PC-9 (cell line): ENCODE data around the gene POLDIP2. TPM values are rescaled to one million over a fixed set of nuclear protein-coding genes. Genes with fewer than 3 reads are reported as not detected.
A peak's percentile ranks its signal among the peaks of the same experiment; 100 is the strongest.

Source experiments
- BruUV-seq: library from RNA; stranded (reverse); fragments of 400-500 nt; replicated peaks from 2 replicates; lab custom pipeline; 2021; lab: Mats Ljungman, UMichigan
- CTCF ChIA-PET: fragments of 300-600 bp; sonication (Branson Sonifier 250); formaldehyde crosslinking; loops from one replicate; lab custom pipeline; 2022; ENCODE audit warnings: antibody characterized with exemption; lab: Charles Lee
- POLR2A ChIA-PET: fragments of 300-600 bp; sonication (Branson Sonifier 250); formaldehyde crosslinking; loops from one replicate; lab custom pipeline; 2022; ENCODE audit warnings: antibody characterized with exemption; ENCODE audit not compliant: unreplicated experiment; lab: Charles Lee
- DNase-seq, 2 experiments: peaks; one replicate each; pipeline versions ENCODE4 v3.0.0 to v3.0.0-alpha.2; 2015 to 2022; ENCODE audit warnings: mixed read lengths in 1 of 2
- H2AFZ ChIP-seq: fragments of 200-600 bp; sonication (generic); 2 replicates; pipeline ENCODE4 v1.8.1; 2017; ENCODE audit warnings: antibody characterized with exemption
- H3F3A ChIP-seq: fragments of 200-600 bp; sonication (generic); 2 replicates; pipeline ENCODE4 v1.8.1; 2017; ENCODE audit warnings: antibody characterized with exemption, mild to moderate bottlenecking, low read depth; ENCODE audit not compliant: insufficient read depth
- H3K27ac ChIP-seq: fragments of 200-600 bp; sonication (generic); 2 replicates; pipeline ENCODE4 v1.6.1; 2016; ENCODE audit warnings: mixed run types
- H3K27me3 ChIP-seq: fragments of 200-600 bp; sonication (generic); 2 replicates; pipeline ENCODE4 v1.6.1; 2016; ENCODE audit warnings: low read depth, mixed run types; ENCODE audit not compliant: insufficient read depth
- H3K36me3 ChIP-seq: fragments of 200-600 bp; sonication (generic); 2 replicates; pipeline ENCODE4 v1.6.1; 2016; ENCODE audit warnings: low read depth, mixed run types
- H3K4me1 ChIP-seq: fragments of 200-600 bp; sonication (generic); replicated peaks from 2 replicates; pipeline ENCODE4 v1.6.1; 2016; ENCODE audit warnings: mixed run types; ENCODE audit not compliant: insufficient read depth
- H3K4me2 ChIP-seq: fragments of 200-600 bp; sonication (generic); 2 replicates; pipeline ENCODE4 v1.6.1; 2017; ENCODE audit warnings: mixed run types
- H3K4me3 ChIP-seq: fragments of 200-600 bp; sonication (generic); 2 replicates; pipeline ENCODE4 v1.6.1; 2016; ENCODE audit warnings: mixed run types
- H3K79me2 ChIP-seq: fragments of 200-600 bp; sonication (generic); 2 replicates; pipeline ENCODE4 v1.6.1; 2017; ENCODE audit warnings: low read depth, mixed run types
- H3K9me2 ChIP-seq: fragments of 200-600 bp; sonication (generic); 2 replicates; pipeline ENCODE4 v1.8.1; 2017; ENCODE audit warnings: mild to moderate bottlenecking; ENCODE audit not compliant: insufficient read depth
- H3K9me3 ChIP-seq: fragments of 200-600 bp; sonication (generic); 2 replicates; pipeline ENCODE4 v1.8.1; 2016; ENCODE audit warnings: low read depth; ENCODE audit not compliant: insufficient read depth
- H4K20me1 ChIP-seq: fragments of 200-600 bp; sonication (generic); 2 replicates; pipeline ENCODE4 v1.8.1; 2017; ENCODE audit not compliant: insufficient read depth
- EZH2 ChIP-seq: fragments of 200-600 bp; sonication (generic); IDR thresholded peaks from 2 replicates; pipeline ENCODE4 v1.8.0; 2017; ENCODE audit warnings: antibody characterized with exemption, low read depth
- intact Hi-C: fragments of 100-400 bp; cut with micrococcal nuclease; formaldehyde crosslinking; loops from one replicate; pipeline ENCODE4 v1.10.0; 2022; ENCODE audit not compliant: unreplicated experiment
- total RNA-seq: library from RNA; stranded (reverse); gene quantifications from 2 replicates; pipeline ENCODE4 v1.2.3, GENCODE V29; 2021
- TF ChIP-seq, protein P1 (sequence below): fragments of 200-600 bp; sonication (generic); conservative IDR thresholded peaks from 2 replicates; pipeline ENCODE4 v1.6.1; 2017; ENCODE audit warnings: mixed run types, antibody characterized with exemption, mild to moderate bottlenecking, moderate library complexity

The POLDIP2 gene
- total RNA-seq, 1 experiment from 2014 or later: 98.2 TPM

DNA sequence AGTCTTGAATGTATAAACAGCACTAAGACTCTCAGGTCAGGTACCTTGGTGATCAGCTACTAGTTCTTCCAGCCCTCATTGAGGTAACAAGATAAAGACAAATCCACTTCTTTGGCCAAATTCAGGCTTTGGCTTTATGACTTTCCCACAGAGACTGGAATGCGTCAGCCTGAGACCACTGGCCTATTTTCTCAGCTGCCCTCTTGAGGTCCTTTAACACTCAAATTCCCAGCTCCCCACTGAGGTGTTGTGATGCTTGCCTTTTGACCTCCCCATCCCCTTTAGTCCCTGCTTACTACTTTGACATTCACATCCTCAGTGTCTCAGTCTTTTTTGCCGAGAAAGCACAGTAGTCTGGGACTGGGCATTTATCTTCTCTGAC, 11.1 kb downstream of the POLDIP2 start:
- no peak for DNase-seq
- peaks cover 24% of the 10 kb centered on the region for H3K36me3 ChIP-seq
- H3K27me3 ChIP-seq: no peaks in the 10 kb centered on the region
- TF ChIP-seq EZH2: no peak
- TF ChIP-seq, protein P1, sequence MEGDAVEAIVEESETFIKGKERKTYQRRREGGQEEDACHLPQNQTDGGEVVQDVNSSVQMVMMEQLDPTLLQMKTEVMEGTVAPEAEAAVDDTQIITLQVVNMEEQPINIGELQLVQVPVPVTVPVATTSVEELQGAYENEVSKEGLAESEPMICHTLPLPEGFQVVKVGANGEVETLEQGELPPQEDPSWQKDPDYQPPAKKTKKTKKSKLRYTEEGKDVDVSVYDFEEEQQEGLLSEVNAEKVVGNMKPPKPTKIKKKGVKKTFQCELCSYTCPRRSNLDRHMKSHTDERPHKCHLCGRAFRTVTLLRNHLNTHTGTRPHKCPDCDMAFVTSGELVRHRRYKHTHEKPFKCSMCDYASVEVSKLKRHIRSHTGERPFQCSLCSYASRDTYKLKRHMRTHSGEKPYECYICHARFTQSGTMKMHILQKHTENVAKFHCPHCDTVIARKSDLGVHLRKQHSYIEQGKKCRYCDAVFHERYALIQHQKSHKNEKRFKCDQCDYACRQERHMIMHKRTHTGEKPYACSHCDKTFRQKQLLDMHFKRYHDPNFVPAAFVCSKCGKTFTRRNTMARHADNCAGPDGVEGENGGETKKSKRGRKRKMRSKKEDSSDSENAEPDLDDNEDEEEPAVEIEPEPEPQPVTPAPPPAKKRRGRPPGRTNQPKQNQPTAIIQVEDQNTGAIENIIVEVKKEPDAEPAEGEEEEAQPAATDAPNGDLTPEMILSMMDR: no peak
- H3F3A ChIP-seq: peaks cover 56% of the 10 kb centered on the region
- no peak overlapping the region for H2AFZ ChIP-seq
- H3K4me3 ChIP-seq: no peak overlapping the region
- H3K4me2 ChIP-seq: peak overlapping the region; percentile 39
- no peaks in the 10 kb centered on the region for H3K9me3 ChIP-seq
- H3K79me2 ChIP-seq: no peaks in the 10 kb centered on the region
- peak overlapping the region; percentile 72 for H3K27ac ChIP-seq
- no peaks in the 10 kb centered on the region for H3K9me2 ChIP-seq
- ChIA-PET CTCF (interaction anchor here (0.6 to 0.7 kb wide), 2 partner anchors 37 to 541 kb away, joined by 4 read pairs; no protein-coding TSS in a partner anchor), POLR2A (interaction anchor here (0.8 to 2.5 kb wide), 2 partner anchors 11 to 71 kb away, joined by 3 to 42 read pairs; partner anchors contain the start of genes IFT20 and TNFAIP1)
- BruUV-seq: TSS peak; percentile 17
- 0 out of 2 replicates have a peak, but pooled peaks cover 3% of the 10 kb centered on the region for H4K20me1 ChIP-seq
- H3K4me1 ChIP-seq: peaks cover 26% of the 10 kb centered on the region
- intact Hi-C loops: no loop called here

DNA sequence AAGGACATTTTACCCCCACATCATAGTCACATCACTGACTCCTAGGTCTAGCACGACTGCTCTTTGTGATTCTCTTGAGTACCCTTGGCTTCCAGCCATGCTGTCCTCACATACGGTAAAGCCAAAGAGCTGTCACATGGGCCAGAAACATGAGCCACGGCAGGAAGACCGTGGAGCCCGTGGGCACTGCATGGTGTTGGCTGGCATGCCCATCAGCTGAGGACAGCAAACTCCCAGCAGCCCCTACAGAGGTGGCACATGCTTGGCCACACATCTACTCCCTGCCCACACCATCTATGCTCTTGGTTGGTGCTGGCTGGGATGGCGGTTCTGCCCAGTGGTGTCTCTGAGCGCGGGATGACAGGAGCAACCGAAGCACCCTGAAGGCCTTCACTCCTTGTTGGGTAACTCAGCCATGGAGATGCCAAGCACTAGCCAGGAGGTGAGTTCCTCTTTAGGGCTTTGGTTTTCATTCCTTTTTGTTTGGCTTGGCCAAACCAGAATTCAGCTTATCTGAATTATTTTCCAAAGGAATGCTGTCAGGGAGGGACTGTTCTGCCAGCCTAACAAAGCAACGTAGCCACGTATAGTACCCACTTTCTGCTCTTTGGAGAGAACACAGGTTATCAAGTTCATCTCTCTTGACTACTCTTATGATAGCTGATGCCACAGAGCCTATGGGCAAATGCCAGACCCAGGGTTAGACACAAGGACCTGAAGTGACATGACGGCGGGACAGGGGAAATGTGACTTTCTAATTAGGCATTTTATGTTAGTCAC, 11.7 kb downstream of the POLDIP2 start:
- Histone ChIP-seq H3K4me3 (no peak overlapping the region), H4K20me1 (0 out of 2 replicates have a peak, but pooled peaks cover 3% of the 10 kb centered on the region), H3K4me1 (peaks cover 26% of the 10 kb centered on the region), H3K27ac (peak overlapping the region; percentile 72; the same call in 1 of the 2 replicates), H3F3A (peaks cover 56% of the 10 kb centered on the region), H3K79me2 (no peaks in the 10 kb centered on the region), H3K36me3 (peaks cover 24% of the 10 kb centered on the region), H3K9me3 (no peaks in the 10 kb centered on the region), H2AFZ (no peak overlapping the region), H3K9me2 (no peaks in the 10 kb centered on the region), H3K4me2 (no peak overlapping the region), H3K27me3 (no peaks in the 10 kb centered on the region)
- TF ChIP-seq EZH2: no peak
- TF ChIP-seq, protein P1: no peak
- intact Hi-C loops: no loop called here
- CTCF ChIA-PET: interaction anchor here (0.5 to 0.7 kb wide), 3 partner anchors 36 to 541 kb away, joined by 3 to 4 read pairs (median 4); no protein-coding TSS in a partner anchor
- POLR2A ChIA-PET: interaction anchor here (0.7 to 2.5 kb wide), 3 partner anchors 10 to 453 kb away, joined by 3 to 42 read pairs (median 11); partner anchors contain the start of genes IFT20 and TNFAIP1
- DNase-seq: peak; percentile 59 to 65
- BruUV-seq: no TSS peak

DNA sequence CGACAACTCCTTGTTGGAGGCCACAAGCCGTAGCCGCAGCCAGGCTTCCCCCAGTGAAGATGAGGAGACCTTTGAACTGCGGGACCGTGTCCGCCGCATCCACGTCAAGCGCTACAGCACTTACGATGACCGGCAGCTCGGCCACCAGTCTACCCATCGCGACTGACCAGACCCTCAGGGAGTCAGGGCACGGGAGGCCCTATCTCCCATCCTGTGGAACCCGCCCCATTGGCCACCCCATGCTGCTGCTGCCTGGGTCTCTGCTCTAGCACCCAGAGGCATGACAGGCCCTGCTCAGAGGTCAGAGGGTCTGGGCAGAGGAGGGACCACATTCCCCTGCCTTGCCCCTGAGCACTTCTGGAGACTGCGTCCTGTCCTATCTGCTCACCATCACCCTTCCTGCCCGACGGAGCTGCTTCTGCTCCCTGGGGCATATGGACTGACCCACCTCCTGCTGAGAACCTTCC, 12.9 kb downstream of the POLDIP2 start:
- TF ChIP-seq, protein P1: no peak
- no peak for TF ChIP-seq EZH2
- no peak overlapping the region for H2AFZ ChIP-seq
- no peak for DNase-seq
- intact Hi-C loops: no loop called here
- peaks cover 3% of the 10 kb centered on the region; the same call in 1 of the 2 replicates for H4K20me1 ChIP-seq
- CTCF ChIA-PET: no interaction called here
- peaks cover 26% of the 10 kb centered on the region for H3K4me1 ChIP-seq
- H3K27ac ChIP-seq: no peak overlapping the region
- H3K79me2 ChIP-seq: no peaks in the 10 kb centered on the region
- H3K36me3 ChIP-seq: peaks cover 24% of the 10 kb centered on the region
- no TSS peak for BruUV-seq
- POLR2A ChIA-PET: no interaction called here
- peaks cover 47% of the 10 kb centered on the region for H3F3A ChIP-seq
- H3K9me3 ChIP-seq: no peaks in the 10 kb centered on the region
- H3K9me2 ChIP-seq: no peaks in the 10 kb centered on the region
- H3K4me3 ChIP-seq: no peak overlapping the region
- H3K27me3 ChIP-seq: no peaks in the 10 kb centered on the region
- no peak overlapping the region for H3K4me2 ChIP-seq
